ENCODE data around the gene ITPR2.
"Not testable (repeated sequence)": the region's sequence is repeated elsewhere in the genome, so short reads cannot be mapped to it uniquely, and the experiment has no call there.

Gene ITPR2

DNA sequence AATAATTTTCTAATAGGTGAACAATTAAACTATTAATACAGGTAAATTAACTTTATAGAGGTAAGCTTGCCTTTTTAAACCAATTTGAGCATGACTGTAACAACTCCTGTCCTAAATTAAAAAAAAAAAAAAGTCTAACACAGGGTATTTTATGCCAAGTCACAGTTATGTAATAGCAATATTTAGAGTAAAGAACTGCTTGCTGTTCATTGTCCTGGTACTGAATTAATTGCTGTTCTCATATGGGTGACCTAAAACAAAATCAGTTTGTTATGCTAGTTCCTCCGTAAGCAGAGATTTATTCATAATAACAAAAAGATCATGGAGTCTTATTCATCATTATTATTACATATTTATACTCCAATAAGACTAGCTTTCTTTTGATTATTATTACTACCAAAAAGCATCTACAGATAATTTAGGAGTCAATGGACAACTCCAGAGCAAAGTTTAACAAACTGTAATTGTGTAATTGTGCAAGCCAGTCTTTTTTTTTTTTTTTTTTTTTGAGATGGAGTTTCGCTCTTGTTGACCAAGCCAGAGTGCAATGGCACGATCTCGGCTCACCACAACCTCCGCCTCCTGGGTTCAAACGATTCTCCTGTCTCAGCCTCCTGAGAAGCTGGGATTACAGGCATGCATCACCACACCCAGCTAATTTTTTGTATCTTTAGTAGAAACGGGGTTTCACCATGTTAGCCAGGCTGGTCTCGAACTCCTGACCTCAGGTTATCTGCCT lies 98.3 kb downstream of the ITPR2 start:
- TF ChIP-seq, protein P1, sequence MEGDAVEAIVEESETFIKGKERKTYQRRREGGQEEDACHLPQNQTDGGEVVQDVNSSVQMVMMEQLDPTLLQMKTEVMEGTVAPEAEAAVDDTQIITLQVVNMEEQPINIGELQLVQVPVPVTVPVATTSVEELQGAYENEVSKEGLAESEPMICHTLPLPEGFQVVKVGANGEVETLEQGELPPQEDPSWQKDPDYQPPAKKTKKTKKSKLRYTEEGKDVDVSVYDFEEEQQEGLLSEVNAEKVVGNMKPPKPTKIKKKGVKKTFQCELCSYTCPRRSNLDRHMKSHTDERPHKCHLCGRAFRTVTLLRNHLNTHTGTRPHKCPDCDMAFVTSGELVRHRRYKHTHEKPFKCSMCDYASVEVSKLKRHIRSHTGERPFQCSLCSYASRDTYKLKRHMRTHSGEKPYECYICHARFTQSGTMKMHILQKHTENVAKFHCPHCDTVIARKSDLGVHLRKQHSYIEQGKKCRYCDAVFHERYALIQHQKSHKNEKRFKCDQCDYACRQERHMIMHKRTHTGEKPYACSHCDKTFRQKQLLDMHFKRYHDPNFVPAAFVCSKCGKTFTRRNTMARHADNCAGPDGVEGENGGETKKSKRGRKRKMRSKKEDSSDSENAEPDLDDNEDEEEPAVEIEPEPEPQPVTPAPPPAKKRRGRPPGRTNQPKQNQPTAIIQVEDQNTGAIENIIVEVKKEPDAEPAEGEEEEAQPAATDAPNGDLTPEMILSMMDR (IDR thresholded peaks at IDR 0.05; ENCODE audit: low read depth, low read length): no peak
- no peak for DNase-seq (ENCODE audit: extremely low read depth, low read depth)

DNA sequence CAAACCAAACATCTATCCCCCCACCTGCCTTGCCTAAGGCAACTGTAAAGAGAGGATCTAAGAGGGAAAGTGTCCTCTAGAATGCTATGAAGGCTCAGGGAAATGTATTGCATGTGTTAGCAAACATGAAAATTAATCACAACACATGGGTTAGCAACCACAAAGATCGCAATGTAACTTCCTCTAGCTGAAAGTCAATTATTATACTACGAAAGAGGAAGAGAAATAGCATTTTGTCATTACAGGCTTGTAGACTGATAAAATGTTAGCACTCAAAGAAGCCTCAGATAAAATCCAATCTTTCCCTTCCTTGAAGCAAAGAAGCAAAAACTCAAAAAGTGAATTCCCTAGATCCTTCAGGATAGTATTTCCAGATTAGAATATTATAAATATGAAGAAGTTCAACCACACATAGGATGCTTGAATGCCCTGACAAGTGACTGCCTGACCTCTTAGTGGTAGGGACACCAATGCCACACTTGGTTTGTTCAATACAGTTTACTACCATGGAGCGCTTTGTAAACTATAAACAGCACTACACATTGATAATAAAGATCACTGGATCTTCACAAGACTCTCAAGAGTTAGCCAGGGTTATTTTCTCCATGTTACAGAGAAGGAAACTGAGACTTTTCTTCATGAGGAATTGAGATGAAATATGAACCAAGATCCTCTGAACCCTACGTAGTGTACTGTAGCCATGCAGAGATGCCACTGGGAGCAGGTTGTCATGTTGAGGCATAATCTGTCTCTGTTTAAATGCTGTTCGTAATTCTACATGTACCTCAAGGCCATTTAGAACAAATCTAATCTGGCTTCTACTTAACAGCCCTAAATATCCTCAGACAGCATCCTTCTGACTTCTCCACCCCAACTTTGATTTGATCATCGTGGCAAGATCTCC lies 100.7 kb downstream of the ITPR2 start:
- TF ChIP-seq, protein P1 (IDR thresholded peaks at IDR 0.05; ENCODE audit: low read depth, low read length): no peak
- DNase-seq (ENCODE audit: extremely low read depth, low read depth): no peak

DNA sequence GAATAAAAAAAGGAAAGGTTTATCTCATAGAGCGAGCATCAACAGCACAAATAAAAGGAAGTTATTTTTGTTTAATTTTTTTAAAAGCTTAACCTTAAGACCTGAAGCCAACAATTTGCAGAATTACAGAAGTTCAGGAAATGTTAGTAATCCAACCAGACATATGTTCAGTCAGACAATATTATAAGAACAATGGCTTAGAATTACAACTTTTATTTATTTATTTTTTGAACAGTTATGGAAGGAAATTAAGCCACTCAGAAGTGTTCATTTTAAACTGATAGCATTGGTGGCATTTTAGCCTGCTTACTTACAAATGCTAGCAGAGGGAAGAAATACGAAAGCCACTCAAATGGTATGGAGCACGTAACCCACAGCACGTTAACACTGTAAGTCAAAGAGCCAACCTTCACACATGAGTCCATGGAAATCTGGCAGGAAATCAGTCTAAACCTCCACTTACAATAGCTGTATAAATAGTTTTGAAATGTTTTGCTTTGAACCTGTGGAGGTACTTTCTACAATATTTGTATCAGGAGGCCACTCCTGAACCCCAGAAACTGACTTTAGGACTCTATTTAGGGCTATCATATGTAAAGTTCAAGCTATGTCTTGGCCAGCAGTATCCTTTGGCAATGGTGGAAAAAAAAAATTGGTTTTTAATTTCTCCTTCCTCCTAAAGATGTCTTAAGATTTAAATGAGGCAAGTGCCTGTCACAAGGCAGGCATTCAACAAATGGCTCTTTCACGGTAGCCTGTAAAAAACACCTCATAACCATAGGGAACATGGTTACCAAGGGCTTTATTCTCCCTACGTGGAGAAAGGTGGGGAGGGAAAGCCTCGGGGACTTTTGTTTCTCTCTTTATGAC lies 102.3 kb downstream of the ITPR2 start:
- no peak for DNase-seq (ENCODE audit: extremely low read depth, low read depth)
- TF ChIP-seq, protein P1 (IDR thresholded peaks at IDR 0.05; ENCODE audit: low read depth, low read length): no peak

DNA sequence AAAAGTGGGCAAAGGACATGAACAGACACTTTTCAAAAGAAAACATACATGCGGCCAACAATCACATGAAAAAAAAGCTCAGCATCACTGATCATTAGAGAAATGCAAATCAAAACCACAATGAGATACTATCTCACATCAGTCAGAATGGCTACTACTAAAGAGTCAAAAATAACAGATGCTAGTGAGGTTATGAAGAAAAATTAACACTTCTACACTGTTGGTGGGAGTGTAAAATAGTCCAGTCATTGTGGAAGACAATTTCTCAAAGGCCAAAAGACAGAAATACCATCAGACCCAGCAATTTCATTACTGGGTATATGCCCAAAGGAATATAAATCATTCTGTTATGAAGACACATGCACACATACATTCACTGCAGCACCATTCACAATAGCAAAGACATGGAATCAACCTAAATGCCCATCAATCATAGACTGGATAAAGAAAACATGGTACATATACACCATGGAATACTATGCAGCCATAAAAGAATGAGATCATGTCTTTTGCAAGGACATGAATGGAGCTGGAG lies 103.8 kb downstream of the ITPR2 start:
- not testable (repeated sequence) for DNase-seq (ENCODE audit: extremely low read depth, low read depth)

DNA sequence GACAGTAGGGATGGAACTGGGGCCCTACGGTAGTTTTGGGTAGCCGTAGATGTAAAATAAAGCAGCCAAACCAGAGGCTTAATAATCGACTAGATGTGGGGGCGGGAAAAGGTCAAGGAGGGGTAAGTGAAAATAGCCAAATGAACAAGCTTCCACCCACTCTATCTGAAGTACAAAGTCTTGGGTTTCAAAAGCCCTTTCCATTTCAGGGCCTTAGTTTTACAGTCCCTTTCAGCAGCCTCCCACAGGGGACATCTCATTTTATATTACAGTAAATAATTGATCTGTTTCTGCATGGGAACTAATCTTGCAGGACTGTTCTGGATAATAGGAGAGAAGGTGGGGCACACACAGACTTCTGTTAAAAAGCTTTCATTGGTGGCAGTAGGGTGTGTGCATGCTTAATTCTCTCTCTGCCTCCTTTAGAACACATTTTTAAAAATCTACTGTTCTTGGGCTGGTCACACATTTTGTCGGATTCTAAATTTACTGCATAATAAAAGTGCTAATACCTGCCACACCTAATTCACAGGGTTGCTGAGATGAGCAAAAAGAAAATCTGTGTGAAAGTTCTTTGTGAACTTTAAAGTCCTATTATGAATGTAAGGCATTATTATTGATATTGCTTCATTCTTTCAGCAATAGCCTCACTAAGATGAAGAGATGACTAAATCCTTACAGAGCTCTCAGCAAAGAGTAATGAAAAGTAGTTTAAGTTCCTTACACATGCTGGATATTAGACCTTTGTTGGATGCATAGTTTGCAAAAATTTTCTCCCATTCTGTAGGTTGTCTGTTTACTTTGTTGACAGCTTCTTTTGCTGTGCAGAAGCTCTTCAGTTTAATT lies 104.6 kb downstream of the ITPR2 start:
- DNase-seq (ENCODE audit: extremely low read depth, low read depth): no peak
- TF ChIP-seq, protein P1 (IDR thresholded peaks at IDR 0.05; ENCODE audit: low read depth, low read length): no peak

DNA sequence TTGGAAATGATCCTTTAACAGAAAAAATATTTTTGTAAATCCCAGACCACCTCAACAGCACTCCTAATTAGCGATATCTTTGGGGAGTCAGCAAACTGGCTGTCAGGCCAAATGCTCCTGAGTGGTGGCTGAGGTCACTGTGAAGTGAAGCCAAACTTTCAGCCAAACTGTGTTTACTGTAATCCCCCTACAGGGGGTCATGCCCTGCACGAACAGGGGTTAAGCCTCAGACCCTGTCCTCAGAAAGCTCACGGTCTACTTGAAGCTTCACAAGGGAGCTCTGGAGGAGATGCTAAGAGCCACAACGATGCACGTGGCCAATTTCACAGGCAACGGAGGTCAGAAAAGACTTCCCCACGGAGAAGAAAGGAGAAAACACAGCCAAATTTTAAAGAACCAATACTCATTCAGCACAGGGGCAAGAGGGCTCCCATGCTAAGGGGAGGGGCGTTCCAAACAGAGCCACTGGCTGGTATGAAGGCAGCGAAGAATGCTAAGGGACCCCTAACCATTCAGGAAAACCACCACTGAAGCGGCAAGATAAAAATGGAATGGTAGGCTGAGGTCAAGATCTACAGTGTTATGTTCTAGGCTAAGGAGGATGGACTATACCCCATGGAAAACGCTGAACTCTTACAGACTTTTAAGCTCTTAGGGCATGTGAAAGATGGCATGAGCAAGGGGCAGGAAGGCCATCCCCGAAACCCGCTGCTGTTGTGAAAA lies 105.4 kb downstream of the ITPR2 start:
- TF ChIP-seq, protein P1 (IDR thresholded peaks at IDR 0.05; ENCODE audit: low read depth, low read length): no peak
- no peak for DNase-seq (ENCODE audit: extremely low read depth, low read depth)
